RWPE1 (cell line): ENCODE data around the gene C12orf50.
"Not testable (repeated sequence)": the region's sequence is repeated elsewhere in the genome, so short reads cannot be mapped to it uniquely, and the experiment has no call there.

Source experiments
- CTCF ChIA-PET: fragments of 350-600 bp; sonication (Branson Sonifier 250); formaldehyde crosslinking; extraction: SDS; loops from one replicate; lab custom pipeline; 2021; lab: Yijun Ruan, JAX
- POLR2A ChIA-PET: fragments of 400-600 bp; formaldehyde crosslinking; extraction: SDS; loops from one replicate; lab custom pipeline; 2020; ENCODE audit warnings: antibody characterized with exemption; ENCODE audit not compliant: low non-redundant PET; lab: Yijun Ruan, JAX
- DNase-seq: peaks from one replicate; pipeline ENCODE4 v3.0.0; 2012; ENCODE audit warnings: low spot score
- H3K27ac ChIP-seq: fragments of 450-650 bp; 2 replicates; pipeline ENCODE4 v1.5.1; 2017
- TF ChIP-seq, protein P1 (sequence below): fragments of 450-650 bp; conservative IDR thresholded peaks from 2 replicates; pipeline ENCODE4 v1.5.1; 2017; ENCODE audit warnings: low read depth, mild to moderate bottlenecking

C12orf50 gene

DNA sequence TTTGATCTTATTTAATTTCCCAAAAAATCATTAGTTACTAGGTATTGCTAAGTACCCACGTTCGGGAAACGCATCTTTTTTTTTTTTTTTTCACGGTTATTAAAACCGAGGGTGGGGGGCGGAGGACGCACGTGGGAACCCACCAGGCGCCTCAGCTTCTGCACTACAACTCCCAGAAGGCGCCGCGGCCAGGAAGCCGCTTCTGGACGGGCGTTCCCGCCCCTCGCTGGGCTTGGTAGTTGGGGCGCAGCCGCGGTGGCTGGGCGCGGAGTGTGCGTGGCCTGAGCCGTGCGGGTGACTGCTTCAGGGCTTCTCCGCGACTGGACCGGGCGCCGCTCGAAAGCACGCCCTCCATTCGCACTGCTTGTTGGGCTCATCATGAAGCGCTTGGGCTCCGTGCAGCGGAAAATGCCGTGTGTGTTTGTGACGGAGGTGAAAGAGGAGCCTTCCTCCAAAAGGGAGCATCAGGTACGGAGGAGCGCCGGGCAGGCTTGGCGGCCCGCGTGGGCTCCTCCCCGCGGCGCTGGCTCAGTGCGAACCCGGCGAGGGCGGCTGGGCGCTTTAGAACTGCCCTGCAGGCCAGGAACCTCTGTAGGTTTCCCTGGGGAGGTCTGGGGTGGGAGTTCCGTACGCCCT lies 6.2 kb upstream of the C12orf50 start:
- ChIA-PET CTCF (no interaction called here), POLR2A (interaction anchor here (0.6 kb wide), 1 partner anchor 1401 kb away, joined by 3 read pairs; no protein-coding TSS in a partner anchor)
- TF ChIP-seq, protein P1, sequence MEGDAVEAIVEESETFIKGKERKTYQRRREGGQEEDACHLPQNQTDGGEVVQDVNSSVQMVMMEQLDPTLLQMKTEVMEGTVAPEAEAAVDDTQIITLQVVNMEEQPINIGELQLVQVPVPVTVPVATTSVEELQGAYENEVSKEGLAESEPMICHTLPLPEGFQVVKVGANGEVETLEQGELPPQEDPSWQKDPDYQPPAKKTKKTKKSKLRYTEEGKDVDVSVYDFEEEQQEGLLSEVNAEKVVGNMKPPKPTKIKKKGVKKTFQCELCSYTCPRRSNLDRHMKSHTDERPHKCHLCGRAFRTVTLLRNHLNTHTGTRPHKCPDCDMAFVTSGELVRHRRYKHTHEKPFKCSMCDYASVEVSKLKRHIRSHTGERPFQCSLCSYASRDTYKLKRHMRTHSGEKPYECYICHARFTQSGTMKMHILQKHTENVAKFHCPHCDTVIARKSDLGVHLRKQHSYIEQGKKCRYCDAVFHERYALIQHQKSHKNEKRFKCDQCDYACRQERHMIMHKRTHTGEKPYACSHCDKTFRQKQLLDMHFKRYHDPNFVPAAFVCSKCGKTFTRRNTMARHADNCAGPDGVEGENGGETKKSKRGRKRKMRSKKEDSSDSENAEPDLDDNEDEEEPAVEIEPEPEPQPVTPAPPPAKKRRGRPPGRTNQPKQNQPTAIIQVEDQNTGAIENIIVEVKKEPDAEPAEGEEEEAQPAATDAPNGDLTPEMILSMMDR, result no peak
- peak; percentile 77 for DNase-seq
- peak overlapping the region; percentile 74 for H3K27ac ChIP-seq

DNA sequence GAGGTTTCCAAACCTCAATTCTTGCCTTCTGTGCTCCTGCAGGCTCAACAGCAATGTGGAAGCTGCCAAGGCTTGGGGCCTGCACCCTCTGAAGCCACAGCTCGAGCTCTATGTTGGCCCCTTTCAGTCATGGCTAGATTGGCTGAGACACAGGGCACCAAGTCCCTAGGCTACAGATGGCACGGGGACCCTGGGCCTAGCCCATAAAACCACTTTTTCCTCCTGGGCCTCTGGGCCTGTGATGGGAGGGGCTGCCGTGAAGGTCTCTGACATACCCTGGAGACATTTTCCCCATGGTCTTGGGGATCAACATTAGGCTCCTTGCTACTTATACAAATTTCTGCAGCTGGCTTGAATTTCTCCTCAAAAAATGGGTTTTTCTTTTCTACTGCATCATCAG lies 2.0 kb upstream of the C12orf50 start:
- DNase-seq, CTCF ChIA-PET, H3K27ac ChIP-seq, POLR2A ChIA-PET: not testable (repeated sequence)

DNA sequence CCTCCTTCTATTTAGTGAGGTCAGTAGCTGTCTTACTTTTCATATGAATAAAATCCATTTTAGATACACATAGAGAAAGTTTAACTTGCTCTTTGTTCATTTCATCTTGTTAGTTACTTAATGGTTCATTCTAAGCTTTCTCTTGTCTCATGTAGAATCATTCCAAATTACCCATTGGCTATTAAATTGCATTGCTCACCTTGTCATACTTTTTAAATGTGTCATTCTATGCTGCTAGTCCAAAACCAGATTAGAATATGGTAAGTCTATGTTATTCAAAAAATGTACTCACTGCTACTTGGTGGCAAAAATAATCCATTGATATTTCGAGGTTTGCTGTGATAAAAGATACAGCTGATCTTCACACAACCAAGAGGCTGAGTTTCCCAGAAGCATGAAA lies 3.0 kb downstream of the C12orf50 start:
- POLR2A ChIA-PET, result no interaction called here
- no peak for DNase-seq
- CTCF ChIA-PET, result no interaction called here
- H3K27ac ChIP-seq, result no peak overlapping the region
- TF ChIP-seq, protein P1, result no peak

DNA sequence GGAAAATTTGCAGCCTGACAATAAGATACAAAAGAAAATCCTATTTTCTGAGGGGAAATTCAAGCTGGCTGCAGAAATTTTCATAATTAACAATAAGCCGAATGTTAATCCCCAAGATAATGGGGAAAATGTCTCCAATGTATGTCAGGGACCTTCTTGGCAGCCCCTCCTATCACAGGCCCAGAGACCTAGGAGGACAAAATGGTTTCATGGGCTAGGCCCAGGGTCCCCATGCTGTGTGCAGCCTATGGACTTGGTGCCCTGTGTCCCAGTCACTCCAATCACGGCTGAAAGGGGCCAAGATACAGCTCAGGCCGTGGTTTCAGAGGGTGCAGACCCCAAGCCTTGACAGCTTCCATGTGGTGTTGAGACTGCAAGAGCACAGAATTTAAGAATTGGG lies 11.2 kb downstream of the C12orf50 start:
- no peak overlapping the region for H3K27ac ChIP-seq
- ChIA-PET CTCF (no interaction called here), POLR2A (no interaction called here)
- no peak for DNase-seq
- TF ChIP-seq, protein P1, result no peak

DNA sequence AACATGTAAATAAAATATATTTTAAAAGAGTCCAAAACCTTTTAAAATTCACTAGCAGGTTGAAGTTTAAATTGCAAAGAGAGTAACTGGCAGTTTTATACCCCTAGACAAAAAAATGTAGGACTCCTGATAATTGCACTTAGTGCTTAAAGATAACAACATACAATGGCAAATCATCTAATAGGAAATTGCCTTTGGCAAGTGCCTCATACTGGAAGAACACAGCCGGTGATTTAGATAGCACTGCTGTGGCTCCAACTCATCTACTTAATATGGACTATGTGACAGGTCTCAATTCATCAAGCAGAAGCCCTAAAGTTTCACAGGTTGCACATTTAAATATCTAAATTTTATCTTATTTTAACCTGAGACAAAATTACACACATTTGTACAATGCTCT lies 13.4 kb downstream of the C12orf50 start:
- CTCF ChIA-PET, result no interaction called here
- DNase-seq, result no peak
- TF ChIP-seq, protein P1, result no peak
- POLR2A ChIA-PET, result no interaction called here
- H3K27ac ChIP-seq, result no peak overlapping the region

DNA sequence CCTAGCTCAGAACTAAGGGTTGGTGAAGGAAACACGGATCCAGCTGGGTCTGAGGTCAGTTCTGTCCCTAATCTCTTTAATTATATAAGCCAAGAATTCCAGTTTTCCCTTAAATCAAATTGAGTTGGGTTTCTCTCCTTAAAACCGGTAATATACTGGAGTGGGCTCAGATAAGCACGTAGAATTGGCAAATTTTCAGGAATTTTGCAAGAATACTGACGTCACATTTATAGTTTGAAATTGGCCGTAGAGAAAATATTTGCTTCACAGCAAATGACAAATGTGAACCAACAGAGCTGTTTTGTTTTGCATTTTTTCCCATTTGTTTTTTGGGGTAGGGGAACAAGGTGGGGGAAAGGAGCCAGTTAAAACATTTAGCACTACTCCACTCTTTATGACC lies 17.4 kb downstream of the C12orf50 start:
- POLR2A ChIA-PET, result no interaction called here
- TF ChIP-seq, protein P1, result no peak
- CTCF ChIA-PET, result no interaction called here
- no peak overlapping the region for H3K27ac ChIP-seq
- no peak for DNase-seq

DNA sequence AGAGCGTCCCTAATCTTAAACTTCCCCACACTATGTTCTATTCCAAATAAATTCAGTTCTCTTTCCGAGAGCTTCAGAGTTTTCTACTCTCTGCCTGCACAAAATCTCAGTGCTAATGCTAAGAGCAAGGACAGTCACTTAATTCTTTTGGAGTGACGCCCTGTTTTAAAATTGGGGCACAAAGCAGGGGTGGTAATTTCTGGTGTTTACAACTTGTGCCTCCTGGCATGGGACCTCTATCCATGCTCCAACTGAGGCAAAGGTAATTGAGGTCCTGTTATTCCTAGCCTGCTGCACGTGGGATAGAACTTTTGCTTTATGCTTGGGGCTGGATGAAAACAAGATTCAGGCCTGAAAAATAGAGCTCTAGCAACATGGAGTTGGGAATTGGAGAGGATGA lies 22.9 kb downstream of the C12orf50 start:
- TF ChIP-seq, protein P1, result no peak
- DNase-seq, result no peak
- ChIA-PET CTCF (no interaction called here), POLR2A (no interaction called here)
- no peak overlapping the region for H3K27ac ChIP-seq
